GM18519 (cell line): ENCODE data around the gene DRD1.

Experiments
- ATAC-seq: cut with Tn5 transposase; IDR thresholded peaks from one replicate; pipeline ENCODE4 v1.9.1; 2021; ENCODE audit warnings: mild to moderate bottlenecking, moderate library complexity; ENCODE audit not compliant: unreplicated experiment, low FRiP score

DRD1 gene

DNA sequence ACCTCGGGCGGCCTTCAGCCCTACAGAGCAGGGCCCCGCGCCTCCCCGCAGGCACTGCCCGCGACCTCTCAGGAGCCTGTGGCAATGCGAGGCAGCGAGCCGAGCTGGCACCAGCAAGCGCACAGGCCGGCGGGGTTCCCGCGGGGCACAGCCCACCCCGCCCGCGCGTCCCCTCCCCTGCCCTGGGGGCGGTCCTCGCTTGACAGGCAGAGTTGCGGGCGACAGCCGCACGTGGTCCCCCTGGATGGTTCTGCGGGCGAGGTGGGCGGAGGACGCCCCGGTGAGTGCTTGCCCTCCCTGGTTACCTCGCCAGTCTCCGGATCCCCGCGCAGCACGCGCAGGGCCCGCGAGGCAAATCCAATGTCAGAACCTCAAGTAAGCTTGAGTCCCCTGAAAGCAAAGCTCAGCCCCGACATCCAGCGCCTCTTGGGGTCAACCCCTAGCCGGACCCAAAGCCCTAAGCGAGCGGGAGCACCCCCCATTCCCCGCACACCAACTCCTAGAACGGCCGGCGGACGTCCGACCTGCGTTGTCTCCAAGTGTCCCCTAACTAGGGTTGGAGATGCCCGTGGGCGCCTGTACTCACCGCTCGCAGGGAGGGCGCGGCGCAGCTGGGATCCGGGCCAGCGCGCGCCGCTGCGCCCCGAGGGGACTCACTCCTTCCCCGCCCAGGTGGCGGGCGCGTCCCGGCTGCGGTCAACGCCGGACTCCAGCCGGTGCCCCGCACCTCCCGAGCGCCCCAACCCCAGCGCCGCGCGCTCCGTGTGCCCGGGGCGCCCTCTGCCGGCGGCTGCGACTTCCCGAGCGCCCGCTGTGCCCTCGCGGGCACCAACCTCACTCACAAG lies at the start of gene DRD1:
TSS of gene DRD1 (minus strand) at position 123 of the 845 bp plus-strand sequence. CDS start 1,083 bp downstream, outside the sequence.
- no peak for ATAC-seq

DNA sequence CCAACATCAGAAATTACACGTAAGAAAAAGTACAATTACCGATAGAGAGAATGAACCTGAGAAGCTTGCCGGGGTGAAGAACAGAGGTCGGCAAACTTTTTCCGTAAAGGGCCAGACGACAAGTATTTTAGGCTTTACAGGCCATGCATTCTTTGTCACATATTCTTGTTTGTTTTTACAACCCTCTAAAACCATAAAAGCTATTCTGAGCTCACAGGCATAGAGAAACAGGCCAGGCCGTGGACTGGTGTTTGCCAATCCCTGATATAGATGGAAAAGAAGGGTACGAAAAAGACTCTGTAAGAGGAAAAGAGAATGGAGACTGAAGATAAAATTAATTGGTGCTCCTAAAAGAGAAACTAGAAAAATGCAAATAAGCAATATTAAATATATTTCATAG lies 49.7 kb upstream of the DRD1 start:
- no peak for ATAC-seq

DNA sequence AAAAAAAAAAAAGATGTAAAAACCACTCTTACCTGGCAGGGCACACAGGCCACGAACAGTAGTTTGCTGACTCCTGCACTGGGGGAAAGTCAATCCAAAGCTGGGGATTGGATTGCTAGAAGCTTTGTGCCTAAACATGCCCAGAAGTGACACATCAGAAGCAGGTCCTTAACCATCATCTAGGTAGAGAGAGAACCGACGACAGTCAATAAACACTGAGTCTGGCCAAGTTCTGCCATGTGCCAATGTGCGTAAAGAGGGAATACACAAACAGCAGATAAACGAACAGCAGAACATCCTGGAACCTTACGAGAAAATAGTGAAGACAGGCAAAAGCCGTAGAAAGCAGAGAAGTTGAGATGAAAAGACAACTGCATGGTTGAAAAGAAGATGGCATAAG lies 49.3 kb upstream of the DRD1 start:
- ATAC-seq, result no peak

DNA sequence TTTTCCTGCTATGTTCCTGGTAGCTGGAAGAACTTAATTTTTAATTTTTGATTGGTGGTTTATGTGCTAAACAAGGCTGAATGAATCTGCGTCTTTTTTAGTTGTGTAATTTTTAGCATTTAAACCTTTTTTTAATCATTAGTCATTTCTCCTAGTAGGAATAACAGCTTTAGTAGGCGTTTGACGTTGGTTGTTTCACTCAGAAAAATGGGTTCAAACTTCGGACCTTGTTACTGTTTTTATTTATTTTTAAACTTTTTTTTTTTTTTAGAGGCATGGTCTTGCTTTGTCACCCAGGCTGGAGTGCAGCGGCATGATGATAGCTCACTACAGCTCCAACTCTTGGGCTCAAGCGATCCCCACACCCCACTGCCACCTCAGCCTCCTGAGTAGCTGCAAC lies 47.2 kb upstream of the DRD1 start:
- ATAC-seq, result no peak

DNA sequence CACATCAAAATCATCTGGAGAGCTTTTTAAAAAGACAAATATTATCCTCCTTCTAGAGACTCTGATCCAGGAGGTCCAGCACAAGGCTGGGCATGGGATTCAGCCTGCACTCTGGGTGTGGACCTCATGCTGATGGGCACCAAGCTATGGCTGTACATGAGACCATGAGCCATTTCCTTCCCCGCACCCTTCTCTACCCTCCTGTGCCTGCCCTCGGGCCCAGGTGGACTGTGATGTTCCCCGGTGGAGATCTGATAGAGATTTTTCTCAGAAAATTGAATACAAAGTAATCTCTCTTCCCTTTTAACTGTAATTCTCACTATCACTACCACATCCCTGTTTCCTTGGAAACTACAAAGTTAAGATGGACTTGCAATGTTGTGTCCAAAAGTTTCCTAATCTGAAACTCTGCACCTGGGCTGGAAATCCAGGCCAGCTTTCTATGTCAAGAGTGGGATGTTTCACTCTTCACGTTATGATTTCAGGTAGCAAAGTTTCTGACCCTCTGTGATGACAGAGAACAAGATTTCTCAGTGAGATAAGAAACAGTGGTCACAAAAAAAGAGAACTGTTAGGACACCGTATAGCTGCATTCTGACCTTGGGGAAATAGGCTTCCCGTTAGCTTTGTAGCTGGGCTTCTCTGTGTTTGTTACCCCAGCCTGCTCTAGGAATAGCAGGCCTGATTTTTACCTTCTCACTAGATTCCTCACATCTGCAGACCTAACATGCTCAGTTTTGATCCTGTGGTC lies 45.9 kb upstream of the DRD1 start:
- ATAC-seq, result no peak

DNA sequence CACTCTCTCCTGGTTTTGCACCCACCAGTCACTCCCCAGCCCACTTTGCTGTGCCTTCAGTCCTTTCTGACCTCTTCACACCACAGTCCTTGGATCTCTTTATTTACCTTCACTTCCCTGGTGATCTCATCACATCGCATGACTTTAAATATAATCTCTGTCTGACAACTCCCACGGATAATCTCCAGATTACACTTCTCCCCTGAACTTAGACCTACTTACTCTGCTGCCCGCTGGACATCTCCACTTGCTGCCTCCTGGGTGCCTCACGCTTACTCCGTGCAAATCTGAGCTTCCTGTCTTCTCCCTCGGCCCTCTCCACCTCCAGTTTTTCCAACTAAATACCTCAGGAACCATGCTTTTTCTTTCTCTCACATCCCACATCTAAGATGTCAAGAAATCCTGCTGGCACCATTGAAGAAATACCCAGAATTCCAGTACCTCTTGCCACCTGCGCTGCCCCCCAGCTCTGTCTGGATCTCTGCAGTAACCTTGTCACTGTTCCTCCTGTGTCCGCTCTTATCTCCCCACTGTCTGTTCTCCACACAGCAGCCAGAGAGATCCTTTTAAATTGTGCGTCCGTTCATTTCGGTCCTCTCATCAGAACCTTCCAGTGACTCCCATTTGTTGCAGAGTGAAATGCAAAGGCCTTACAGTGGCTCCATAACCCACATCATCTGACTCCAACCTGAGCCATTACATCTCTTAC lies 43.7 kb upstream of the DRD1 start:
- ATAC-seq, result no peak

DNA sequence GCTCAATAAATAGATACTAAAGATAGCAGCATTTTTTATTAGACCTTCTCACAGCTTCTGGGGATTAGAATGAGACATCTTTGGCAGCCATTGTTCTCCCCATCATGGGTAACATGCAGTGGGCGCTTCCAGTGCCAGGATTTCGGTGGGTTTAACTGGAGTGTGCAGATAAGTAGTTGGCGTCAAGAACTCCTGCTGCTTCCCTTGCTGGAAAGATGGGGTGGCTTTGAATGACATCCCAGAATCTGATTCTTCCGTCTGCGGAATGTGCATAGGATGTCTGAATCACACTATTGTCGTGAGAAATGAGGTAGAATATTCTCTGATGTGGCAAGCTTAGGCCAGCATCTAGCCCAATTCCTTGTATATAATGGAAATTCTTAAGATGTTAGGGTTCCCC lies 41.6 kb upstream of the DRD1 start:
- ATAC-seq, result no peak

DNA sequence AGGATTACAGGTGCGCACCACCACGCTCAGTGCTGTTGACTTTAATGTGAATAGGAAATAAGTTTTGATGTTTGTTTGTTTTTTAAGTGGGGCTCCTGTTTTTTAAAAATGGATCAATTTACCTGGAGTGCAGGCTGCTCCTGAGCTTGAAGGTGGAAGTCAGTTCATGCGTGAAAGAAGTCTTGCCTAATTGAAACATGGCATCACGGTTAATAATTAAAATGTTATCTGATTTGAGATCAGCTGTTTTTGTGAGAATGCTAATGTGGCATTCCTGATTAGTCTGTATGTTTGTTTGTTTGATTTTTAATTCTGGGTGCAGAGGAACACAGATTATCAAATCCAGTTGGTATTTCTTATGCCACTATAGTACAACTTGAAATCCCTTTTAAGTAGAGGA lies 40.8 kb upstream of the DRD1 start:
- ATAC-seq, result no peak

DNA sequence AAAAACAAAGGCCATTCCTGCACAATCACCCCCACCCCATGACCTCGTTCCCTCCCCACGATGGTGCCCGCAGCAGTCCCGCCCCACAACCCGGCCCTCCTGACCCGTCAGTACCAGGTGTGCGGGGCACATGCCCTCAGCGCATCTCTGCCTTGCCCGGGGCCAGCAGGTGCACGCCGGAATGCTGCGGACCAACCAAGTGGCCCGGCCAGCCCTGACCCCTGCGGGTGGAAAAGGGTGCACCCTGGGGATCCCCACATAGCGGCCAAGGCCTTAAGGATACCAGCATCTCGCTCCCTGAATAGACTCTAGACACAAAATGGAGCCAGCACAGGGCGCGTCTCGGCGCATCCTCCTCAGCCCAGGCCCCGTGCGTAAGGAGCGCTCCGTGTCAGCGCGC lies 40.3 kb upstream of the DRD1 start:
- no peak for ATAC-seq

DNA sequence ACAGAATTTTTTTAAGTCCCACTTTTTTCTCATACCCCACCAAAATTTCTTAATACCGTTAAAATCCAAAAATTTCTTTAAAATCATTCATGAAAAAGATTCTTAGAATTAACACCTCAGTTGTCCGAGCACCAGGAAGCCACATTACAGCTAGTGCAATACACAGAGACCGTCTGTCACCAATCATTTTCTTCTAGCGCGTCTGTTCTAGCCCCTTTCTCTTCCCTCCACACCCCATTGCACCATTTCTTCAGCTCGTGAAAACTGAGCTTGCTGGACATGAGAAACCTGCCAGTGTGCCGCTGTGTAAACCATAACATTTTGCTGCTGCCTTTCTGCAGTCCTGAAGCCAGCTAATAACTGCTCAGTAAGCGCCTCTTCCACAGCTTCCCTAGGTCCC lies 39.4 kb upstream of the DRD1 start:
- ATAC-seq, result no peak

DNA sequence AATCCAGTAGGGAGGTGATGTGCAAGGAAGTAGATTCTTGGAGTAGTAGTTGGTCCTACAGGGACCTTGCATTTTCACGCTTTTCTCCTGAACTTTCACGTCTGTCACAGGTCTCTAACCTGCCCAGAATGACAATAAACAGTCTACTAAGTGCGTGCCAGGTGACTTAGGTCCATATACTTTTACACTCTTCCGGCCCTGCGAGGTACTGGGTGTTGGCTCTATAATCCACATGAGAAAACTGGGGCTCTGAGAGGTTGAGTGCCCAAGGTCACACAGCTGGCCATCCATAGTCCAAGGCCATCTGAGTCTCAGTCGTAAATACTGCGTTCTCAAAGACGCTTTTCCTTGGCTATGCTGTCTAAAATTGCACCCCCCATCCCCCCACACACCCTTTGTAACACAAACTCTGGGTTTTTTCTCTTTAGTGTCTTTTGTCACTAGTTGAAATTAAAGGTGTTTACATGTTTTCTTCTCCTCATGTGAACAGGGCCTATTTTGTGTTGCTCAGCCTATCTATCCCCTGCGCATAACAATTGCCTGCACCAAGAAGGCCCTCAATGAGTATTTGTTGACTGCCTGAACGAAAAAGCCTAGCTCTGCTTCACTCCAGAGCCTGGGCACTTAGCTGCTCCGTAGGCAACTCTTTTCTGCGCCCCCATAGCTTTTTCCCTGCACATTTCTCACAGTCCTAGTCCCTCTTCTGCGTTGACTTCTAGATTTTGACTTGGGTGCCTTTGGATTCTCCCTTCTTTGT lies 35.3 kb upstream of the DRD1 start:
- no peak for ATAC-seq

DNA sequence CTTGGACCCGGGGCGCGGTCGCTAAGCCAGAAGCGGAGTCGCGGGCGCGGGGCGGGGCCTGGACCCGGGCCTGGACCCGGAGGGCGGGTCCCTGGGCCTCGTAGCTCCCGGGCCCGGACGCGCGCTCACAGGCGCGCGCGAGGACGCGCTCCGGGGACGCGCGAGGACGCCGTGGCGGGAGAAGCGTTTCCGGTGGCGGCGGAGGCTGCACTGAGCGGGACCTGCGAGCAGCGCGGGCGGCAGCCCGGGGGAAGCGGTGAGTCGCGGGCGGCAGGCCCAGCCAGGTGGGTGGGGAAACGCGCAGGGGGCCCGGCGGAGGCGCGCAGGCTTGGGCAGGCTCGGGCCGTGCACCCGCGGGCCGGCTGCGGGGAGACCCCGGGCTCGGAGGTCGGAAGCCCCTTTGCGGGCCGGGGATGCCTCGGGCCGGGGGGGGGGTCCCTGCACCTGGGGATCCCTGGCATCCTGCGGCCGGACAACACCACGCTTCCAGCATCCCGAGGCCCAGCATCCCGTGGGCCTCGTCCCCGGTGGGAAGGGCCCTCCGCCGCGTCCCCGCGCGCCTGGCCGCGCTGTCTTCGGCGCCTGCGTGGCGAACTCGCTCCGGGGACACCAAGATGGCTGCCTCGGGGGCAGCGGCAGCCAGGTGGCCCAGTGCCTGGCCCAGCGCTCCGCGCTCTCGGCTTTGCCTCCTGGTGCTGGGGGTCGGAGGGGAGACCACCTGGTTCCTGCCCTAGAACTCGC lies 34.6 kb upstream of the DRD1 start, which contains the start of gene SFXN1:
TSS of gene SFXN1 (plus strand) at position 177 of the 741 bp plus-strand sequence. CDS start 13,544 bp downstream, outside the sequence.
- ATAC-seq, result peak; percentile 90

DNA sequence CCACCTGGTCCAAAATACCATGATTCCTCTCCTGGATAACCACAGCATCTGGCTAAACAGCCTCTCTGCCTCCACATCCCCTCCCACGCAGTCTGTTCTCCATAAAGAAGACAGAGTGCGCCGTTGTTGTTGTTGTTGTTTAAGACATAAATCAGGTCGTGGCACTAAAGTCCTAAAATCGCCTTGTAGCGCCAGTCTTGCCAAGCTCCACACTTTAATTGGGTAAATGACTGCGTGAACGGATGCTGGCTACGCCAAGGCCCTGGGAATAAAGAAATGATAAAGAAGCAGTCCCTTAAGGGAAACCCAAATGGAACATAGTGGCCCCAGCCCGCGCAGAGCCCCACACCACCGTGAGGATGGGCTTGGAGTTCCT lies 34.0 kb upstream of the DRD1 start:
- no peak for ATAC-seq

DNA sequence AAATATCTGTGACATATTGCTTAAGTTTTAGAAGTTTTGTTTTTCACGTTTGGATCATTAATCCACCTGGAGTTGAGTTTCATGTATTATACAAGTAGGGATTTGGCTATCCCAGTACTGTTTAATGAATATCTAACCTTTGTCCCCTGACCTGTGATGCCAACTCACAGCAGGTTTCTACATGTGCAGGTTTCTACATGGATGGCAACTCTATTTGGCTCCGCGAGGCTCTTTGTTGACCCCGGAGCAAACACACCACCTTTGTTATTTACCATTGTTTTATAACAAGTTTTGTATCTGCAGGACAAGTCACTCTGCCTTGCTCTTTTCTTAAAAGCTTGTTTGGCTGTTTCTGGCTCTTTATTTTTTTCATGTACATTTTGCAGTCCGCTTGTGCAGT lies 33.5 kb upstream of the DRD1 start:
- ATAC-seq, result no peak

DNA sequence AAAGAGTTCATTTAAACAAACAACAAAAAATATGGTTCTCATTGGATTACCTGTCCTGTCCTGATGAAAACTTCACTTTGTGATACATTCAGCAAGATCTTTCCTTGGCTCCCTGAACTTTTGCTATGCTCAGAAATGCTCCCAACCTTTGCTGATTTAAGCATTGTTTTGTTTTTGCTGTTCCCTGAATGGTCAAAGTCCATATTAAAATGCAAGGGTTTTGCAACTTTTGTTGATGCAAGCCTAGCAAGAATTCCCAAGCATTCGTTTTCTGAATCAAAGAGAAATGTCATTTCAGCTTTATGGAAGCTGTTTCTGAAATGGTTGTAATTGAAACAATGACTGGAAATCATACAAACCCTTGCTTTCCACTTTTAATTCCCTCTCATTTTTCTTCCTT lies 31.3 kb upstream of the DRD1 start:
- no peak for ATAC-seq

DNA sequence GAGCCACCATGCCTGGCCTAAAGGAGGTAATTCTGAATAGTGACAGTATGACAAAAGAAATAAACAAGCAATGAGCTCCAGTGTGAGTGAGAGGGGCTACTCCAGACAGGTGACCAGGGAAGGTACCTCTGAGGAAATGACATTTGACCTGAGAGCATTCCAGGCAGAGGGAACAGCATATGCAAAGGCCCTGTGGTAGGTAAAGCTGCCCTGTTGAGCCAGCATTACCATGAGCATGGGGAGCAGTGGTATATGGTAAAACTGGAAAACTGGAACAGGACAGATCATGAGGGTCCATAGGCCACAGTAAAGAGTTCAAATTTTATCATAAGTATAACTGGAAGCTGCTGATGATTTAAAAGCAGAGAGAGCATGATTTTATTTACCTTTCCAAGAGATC lies 28.4 kb upstream of the DRD1 start:
- ATAC-seq, result no peak

DNA sequence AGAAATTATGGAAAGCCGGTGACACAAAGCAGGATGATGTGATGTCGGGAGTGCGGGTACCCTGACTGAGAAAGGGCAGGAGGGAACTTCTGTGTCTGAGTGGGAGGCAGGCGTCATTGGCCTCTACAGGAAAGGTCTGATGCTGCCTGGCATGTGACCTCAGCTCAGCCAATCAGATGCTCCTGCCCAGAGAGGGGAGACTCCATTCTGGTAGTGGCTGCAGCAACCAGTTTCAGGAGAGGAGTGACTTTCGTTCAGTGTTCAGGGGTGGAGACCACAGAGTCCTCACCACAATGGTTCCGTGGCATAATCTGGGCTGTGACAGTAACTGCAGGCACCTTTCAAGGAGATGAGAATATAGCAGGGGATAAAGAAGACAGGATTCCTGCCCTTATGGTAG lies 27.6 kb upstream of the DRD1 start:
- ATAC-seq, result no peak

DNA sequence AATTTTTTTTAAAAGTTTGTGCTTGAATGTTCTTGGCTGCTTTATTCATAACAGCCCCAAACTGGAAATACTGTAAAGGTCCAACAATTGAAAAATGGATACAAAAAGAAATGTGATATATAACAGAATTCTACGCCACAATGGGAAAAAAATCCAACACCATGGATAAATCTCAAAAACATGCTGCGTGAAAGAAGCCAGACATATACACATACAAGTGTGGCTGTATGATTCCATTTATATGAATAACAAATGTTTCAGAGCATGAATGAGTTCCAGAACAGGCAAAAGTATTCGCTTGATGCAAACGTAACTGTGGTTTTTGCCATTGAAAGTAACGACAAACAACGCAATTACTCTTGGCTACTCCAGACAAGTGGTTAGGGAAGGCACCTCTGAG lies 27.2 kb upstream of the DRD1 start:
- ATAC-seq, result no peak

DNA sequence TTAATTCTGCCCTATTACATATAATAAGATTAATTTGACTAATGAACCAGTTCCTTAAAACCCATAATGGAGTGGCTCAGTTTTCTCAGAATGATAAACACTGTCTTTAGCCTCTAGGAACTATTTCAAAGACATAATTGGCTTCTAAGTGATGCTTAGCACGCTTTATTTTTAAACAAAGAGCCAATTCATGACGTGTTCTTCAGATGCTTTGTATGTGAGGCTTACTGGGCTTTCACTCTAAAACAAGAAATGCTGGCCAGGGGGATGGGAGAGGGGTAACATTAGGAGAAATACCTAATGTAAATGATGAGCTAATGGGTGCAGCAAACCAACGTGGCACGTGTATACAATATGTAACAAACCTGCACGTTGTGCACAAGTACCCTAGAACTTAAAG lies 26.8 kb upstream of the DRD1 start:
- no peak for ATAC-seq

DNA sequence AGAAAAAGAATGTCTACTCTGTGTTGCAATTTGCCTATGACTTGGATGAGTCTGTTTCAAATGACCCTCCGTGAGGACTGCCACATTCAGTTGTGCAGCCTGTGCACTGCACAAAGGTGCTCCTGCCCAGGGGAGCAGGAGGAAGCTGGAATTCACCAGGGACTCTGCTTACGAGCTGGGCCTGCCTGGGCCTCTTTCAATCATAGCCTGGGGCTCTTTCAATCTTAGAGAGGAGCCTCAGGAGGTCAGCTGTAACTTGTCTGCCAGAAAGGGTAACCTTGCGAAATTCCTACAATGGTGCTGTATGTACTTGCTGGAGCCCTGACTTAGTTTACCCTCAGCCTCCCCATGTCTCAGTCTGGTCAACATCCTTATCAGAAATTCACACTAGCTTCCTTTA lies 25.9 kb upstream of the DRD1 start:
- ATAC-seq, result no peak
